ENCODE results near the gene BTBD9. TPM values are rescaled to one million over a fixed set of nuclear protein-coding genes. Genes with fewer than 3 reads are reported as not detected.

BTBD9 gene
- total RNA-seq, 1 experiment from 2014 or later = 19.4 TPM

DNA sequence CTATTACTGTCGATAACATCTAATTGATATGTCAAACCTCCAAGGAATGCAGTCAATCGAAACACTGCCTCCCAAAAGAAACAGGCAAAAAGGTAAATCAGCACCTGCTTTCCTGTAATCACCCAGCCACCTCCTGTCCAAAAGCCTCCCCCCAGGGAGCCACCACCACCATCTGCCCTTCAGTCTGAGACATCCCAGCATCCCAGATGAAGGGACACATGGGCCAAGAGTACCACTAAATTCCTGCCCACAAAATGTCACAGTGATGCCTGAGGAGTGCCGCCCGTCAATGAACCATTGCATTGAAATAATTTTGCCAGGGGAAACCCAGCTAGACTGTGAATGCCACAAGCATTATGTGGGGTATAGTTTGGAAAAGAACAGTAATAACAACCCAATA lies 418.5 kb downstream of the BTBD9 start:
- H3K27ac Mint-ChIP-seq (ENCODE audit: unreplicated experiment) = no peak overlapping the region
- intact Hi-C loops (cut with micrococcal nuclease; ENCODE audit: unreplicated experiment) = no loop called here
- H3K4me3 Mint-ChIP-seq (ENCODE audit: low read depth, unreplicated experiment) = no peak overlapping the region
- CTCF ChIA-PET = no interaction called here
- H3K27me3 Mint-ChIP-seq (ENCODE audit: unreplicated experiment) = no peaks in the 10 kb centered on the region
- BruUV-seq (replicated peaks) = no TSS peak
- H3K36me3 Mint-ChIP-seq (ENCODE audit: insufficient read depth, unreplicated experiment) = no peaks in the 10 kb centered on the region
- no peak for TF ChIP-seq CTCF (IDR thresholded peaks at IDR 0.05; ENCODE audit: unreplicated experiment)
- no peaks in the 10 kb centered on the region for H3K9me3 Mint-ChIP-seq (ENCODE audit: low read depth, unreplicated experiment)
- no peaks in the 10 kb centered on the region for H3K4me1 Mint-ChIP-seq (ENCODE audit: low read depth, unreplicated experiment)
- no peak for DNase-seq

GRCh38 chr6:38220069-38220723 lies 419.5 kb downstream of the BTBD9 start:
- no peak overlapping the region for H3K4me3 Mint-ChIP-seq (ENCODE audit: low read depth, unreplicated experiment)
- DNase-seq = no peak
- TF ChIP-seq CTCF (IDR thresholded peaks at IDR 0.05; ENCODE audit: unreplicated experiment) = no peak
- H3K27me3 Mint-ChIP-seq (ENCODE audit: unreplicated experiment) = no peaks in the 10 kb centered on the region
- no TSS peak for BruUV-seq (replicated peaks)
- H3K36me3 Mint-ChIP-seq (ENCODE audit: insufficient read depth, unreplicated experiment) = no peaks in the 10 kb centered on the region
- H3K4me1 Mint-ChIP-seq (ENCODE audit: low read depth, unreplicated experiment) = no peaks in the 10 kb centered on the region
- CTCF ChIA-PET = no interaction called here
- no peaks in the 10 kb centered on the region for H3K9me3 Mint-ChIP-seq (ENCODE audit: low read depth, unreplicated experiment)
- H3K27ac Mint-ChIP-seq (ENCODE audit: unreplicated experiment) = no peak overlapping the region
- intact Hi-C loops (cut with micrococcal nuclease; ENCODE audit: unreplicated experiment) = no loop called here

DNA sequence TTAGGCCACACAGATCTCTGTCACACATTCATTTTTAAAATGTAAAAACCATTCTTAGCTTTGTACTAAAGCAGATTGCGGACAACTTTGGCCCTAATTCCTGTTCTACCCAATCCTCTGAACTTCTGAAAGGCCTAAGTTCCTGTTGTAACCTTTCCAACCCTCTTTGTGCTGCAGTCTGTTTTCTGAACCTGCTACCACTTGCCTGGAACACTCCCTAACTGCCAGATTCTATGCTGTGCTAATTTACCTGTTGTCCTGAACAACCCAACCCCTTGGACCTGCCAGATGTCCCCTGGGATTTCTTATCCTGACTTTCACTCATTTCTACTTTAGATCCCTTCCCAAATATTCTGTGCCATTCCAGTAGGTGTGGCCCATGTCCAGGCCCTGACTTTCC lies 421.5 kb downstream of the BTBD9 start:
- BruUV-seq (replicated peaks) = no TSS peak
- intact Hi-C loops (cut with micrococcal nuclease; ENCODE audit: unreplicated experiment) = no loop called here
- H3K4me1 Mint-ChIP-seq (ENCODE audit: low read depth, unreplicated experiment) = no peaks in the 10 kb centered on the region
- no peak for DNase-seq
- no peak overlapping the region for H3K27ac Mint-ChIP-seq (ENCODE audit: unreplicated experiment)
- H3K4me3 Mint-ChIP-seq (ENCODE audit: low read depth, unreplicated experiment) = no peak overlapping the region
- H3K27me3 Mint-ChIP-seq (ENCODE audit: unreplicated experiment) = no peaks in the 10 kb centered on the region
- H3K9me3 Mint-ChIP-seq (ENCODE audit: low read depth, unreplicated experiment) = no peaks in the 10 kb centered on the region
- H3K36me3 Mint-ChIP-seq (ENCODE audit: insufficient read depth, unreplicated experiment) = no peaks in the 10 kb centered on the region
- TF ChIP-seq CTCF (IDR thresholded peaks at IDR 0.05; ENCODE audit: unreplicated experiment) = no peak
- CTCF ChIA-PET = interaction anchor here (0.7 kb wide), 1 partner anchor 35 kb away, joined by 6 read pairs; no protein-coding TSS in a partner anchor

DNA sequence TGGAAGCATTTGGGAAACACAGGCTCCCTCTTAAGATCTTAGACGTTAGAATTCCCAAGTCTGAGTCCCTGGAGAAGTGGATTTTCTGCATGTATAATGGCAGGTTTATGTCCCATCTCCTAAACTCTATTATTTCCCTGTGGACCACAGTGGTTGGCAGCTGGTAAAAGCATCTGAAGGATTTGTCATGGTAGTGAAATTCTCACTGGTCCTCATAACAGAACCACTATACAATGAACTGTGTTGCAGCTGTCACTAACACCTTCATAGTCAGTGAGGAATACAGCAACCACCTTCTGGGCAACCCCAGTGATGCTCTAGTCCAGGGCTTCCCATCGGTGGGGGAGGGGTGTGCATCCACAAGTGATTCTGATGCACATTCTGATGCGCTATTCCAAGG lies 423.3 kb downstream of the BTBD9 start:
- CTCF ChIA-PET = no interaction called here
- no TSS peak for BruUV-seq (replicated peaks)
- intact Hi-C loops (cut with micrococcal nuclease; ENCODE audit: unreplicated experiment) = no loop called here
- no peaks in the 10 kb centered on the region for H3K9me3 Mint-ChIP-seq (ENCODE audit: low read depth, unreplicated experiment)
- H3K27me3 Mint-ChIP-seq (ENCODE audit: unreplicated experiment) = no peaks in the 10 kb centered on the region
- no peak for DNase-seq
- H3K4me1 Mint-ChIP-seq (ENCODE audit: low read depth, unreplicated experiment) = no peaks in the 10 kb centered on the region
- TF ChIP-seq CTCF (IDR thresholded peaks at IDR 0.05; ENCODE audit: unreplicated experiment) = no peak
- no peak overlapping the region for H3K4me3 Mint-ChIP-seq (ENCODE audit: low read depth, unreplicated experiment)
- no peak overlapping the region for H3K27ac Mint-ChIP-seq (ENCODE audit: unreplicated experiment)
- H3K36me3 Mint-ChIP-seq (ENCODE audit: insufficient read depth, unreplicated experiment) = no peaks in the 10 kb centered on the region

Data from Calu3 (cell line).